GM12864 (cell line): ENCODE measurements around the gene ANKRD22.

ENCODE experiments used
- DNase-seq: peaks from one replicate; pipeline ENCODE4 v3.0.0-alpha.2; 2011; ENCODE audit warnings: low read depth
- H3K4me3 ChIP-seq: 2 replicates; pipeline ENCODE4 v1.5.1; 2011; ENCODE audit warnings: mild to moderate bottlenecking, low read depth, low read length, control low read depth
- CTCF ChIP-seq: IDR thresholded peaks from 2 replicates; pipeline ENCODE4 v1.5.1; 2011; ENCODE audit warnings: low read depth, mild to moderate bottlenecking, moderate library complexity, low read length, control low read depth, inconsistent platforms; ENCODE audit errors: missing control alignments

Gene ANKRD22

DNA sequence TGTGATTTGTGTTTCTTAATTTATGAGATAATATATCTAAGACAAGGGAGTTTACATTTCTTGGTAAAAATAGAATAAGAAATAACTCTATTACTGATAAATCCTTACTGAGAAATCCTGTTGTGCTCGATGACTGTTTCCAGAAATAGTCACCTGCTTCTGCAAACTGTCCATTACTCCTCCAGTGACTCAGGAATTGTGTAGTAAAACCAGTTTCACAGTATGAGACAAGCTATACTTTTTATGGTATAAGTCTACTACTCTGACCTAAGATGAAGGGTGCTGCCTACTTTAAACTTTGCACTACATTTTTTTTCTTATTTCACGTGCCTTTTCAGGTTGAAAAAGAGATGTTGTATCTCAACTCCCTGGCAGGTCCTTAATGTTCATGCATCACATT lies 6.8 kb upstream of the ANKRD22 start:
- TF ChIP-seq CTCF, result no peak
- no peak overlapping the region for H3K4me3 ChIP-seq

GRCh38 chr10:88857831-88858230 lies 6.2 kb upstream of the ANKRD22 start:
- TF ChIP-seq CTCF, result no peak
- H3K4me3 ChIP-seq, result no peak overlapping the region
- DNase-seq, result no peak

More for the DNA sequence above, 6.8 kb upstream of the ANKRD22 start:
- DNase-seq, result no peak

- no peak overlapping the region for H3K4me3 ChIP-seq
- TF ChIP-seq CTCF, result no peak
- DNase-seq, result no peak
Measured at GRCh38 chr10:88854684-88855083, 3.0 kb upstream of the ANKRD22 start.

DNA sequence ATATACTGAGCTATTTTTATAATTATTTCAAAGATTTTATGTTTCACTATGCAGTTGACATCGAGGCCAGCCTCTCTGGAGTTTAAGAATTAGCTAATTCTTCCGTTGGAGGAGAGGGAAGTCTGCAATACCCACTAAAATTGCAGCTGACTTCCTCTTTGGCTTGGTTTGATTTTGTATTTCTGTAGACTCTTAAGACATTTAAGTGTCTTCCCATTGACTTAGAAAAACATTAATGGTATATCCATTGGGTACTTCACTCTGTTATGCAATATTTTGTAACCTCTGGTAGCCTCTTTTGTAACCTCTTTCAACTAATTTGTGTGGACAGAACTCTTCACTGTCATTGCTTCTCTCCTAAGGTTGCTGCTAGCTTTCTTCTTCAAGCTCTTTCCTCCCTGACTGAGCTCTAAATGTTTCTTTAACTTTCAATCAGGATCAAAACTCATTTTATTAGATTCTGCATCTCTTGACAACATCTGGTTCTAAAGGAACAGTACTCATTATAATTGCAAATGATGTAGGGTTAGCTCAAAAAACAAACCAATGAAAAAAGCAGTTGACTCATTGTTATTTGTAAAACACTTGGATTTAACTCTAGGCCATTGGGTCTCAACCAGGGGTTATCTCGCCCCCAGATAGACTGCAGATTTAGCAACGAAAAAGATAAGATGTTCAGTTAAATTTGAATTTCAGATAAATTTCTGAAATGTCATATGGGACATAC lies 1.7 kb upstream of the ANKRD22 start:
- no peak for DNase-seq
- no peak overlapping the region for H3K4me3 ChIP-seq
- TF ChIP-seq CTCF, result no peak

GRCh38 chr10:88852327-88852726 lies 683 bp upstream of the ANKRD22 start:
- TF ChIP-seq CTCF, result no peak
- DNase-seq, result no peak
- no peak overlapping the region for H3K4me3 ChIP-seq

- DNase-seq, result no peak
- H3K4me3 ChIP-seq, result no peak overlapping the region
- TF ChIP-seq CTCF, result no peak
Measured at GRCh38 chr10:88850712-88851111, 932 bp downstream of the ANKRD22 start.

GRCh38 chr10:88849234-88849633 lies 2.4 kb downstream of the ANKRD22 start:
- no peak overlapping the region for H3K4me3 ChIP-seq
- no peak for TF ChIP-seq CTCF
- no peak for DNase-seq
